RWPE1 (cell line): ENCODE measurements around the gene ZNF680.
"Not testable (repeated sequence)": the region's sequence is repeated elsewhere in the genome, so short reads cannot be mapped to it uniquely, and the experiment has no call there.

Experiments used
- CTCF ChIA-PET: fragments of 350-600 bp; sonication (Branson Sonifier 250); formaldehyde crosslinking; extraction: SDS; loops from one replicate; lab custom pipeline; 2021; lab: Yijun Ruan, JAX
- POLR2A ChIA-PET: fragments of 400-600 bp; formaldehyde crosslinking; extraction: SDS; loops from one replicate; lab custom pipeline; 2020; ENCODE audit warnings: antibody characterized with exemption; ENCODE audit not compliant: low non-redundant PET; lab: Yijun Ruan, JAX
- DNase-seq: peaks from one replicate; pipeline ENCODE4 v3.0.0; 2012; ENCODE audit warnings: low spot score
- H3K27ac ChIP-seq: fragments of 450-650 bp; 2 replicates; pipeline ENCODE4 v1.5.1; 2017
- CTCF ChIP-seq: fragments of 450-650 bp; conservative IDR thresholded peaks from 2 replicates; pipeline ENCODE4 v1.5.1; 2017; ENCODE audit warnings: low read depth, mild to moderate bottlenecking

Gene ZNF680

GRCh38 chr7:64581391-64581790 is 18.5 kb upstream of the ZNF680 start:
- no peak for TF ChIP-seq CTCF
- POLR2A ChIA-PET = no interaction called here
- no peak for DNase-seq
- H3K27ac ChIP-seq = no peak overlapping the region
- CTCF ChIA-PET = no interaction called here

DNA sequence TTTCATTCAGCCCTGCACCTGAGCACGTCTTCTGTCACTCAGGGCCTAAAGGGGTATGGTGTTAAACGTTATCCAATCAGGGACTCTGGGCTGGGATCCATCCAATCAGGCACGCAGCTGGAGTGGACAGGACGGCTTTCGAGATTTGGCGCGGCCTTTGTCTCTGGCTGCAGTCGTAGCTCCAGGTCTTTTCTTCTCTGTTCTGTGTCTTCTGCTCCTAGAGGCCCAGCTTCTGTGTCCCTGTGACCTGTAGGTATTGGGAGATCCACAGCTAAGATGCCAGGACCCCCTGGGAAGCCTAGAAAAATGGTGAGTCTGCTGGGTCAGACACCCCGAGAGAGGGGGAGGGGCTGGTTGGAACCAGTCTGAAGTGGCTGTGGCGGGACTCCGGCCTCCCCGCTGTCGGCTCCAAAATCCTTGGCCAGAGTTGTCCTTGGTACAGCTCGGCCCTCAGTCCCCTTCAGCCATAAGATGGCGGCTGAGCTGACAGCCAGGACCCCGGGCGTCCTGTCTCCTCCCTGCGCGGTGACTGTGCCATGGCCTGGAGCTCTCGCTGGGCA is 11.7 kb upstream of the ZNF680 start:
- no peak for TF ChIP-seq CTCF
- ChIA-PET POLR2A (interaction anchor here (0.6 kb wide), 1 partner anchor 18 kb away, joined by 3 read pairs; no protein-coding TSS in a partner anchor), CTCF (interaction anchor here (0.7 kb wide), 1 partner anchor 231 kb away, joined by 3 read pairs; no protein-coding TSS in a partner anchor)
- peak; percentile 71 for DNase-seq
- H3K27ac ChIP-seq = no peak overlapping the region

GRCh38 chr7:64570284-64570605 is 7.4 kb upstream of the ZNF680 start:
- DNase-seq, CTCF ChIA-PET, H3K27ac ChIP-seq, POLR2A ChIA-PET: not testable (repeated sequence)

- POLR2A ChIA-PET, H3K27ac ChIP-seq, CTCF ChIA-PET, DNase-seq: not testable (repeated sequence)
- TF ChIP-seq CTCF = 0 out of 2 replicates have a peak, but pooled peaks have one; percentile 7
Observed at GRCh38 chr7:64569372-64570283, 6.8 kb upstream of the ZNF680 start.

DNA sequence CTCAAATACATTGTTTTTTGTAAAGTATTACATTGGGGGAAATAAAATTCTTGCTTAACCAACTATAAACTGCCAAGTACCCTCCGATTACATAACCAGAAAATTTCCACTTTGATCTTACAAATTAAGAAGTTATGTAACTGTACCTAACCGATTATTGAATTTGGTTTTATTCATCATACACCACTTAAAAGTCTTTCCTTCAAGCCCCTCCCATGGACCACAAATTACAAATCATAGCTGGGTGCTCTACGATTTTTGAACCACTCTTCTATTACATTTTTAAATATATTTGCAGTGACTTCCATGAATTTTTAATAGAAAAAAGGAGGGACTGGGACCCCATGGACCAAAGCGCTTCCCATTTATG is 630 bp downstream of the ZNF680 start:
- CTCF ChIA-PET = no interaction called here
- POLR2A ChIA-PET = no interaction called here
- DNase-seq = no peak

DNA sequence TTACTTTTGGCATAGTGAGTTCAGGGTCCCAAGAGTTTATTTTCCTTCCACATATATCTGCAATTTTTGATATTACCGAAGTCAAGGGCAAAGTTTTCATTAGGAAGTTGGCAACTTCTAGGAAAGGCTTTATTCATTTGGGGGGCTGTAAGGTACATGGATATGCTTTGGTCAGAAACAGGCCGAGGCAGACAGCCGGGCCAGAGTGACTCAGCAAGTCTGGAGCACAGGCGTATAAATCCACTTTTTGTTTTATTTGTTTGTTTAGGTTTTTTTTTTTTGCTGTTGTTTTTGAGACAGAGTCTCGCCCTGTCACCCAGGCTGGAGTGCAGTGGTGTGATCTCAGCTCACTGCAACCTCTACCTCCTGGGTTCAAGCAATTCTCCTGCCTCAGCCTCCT is 3.7 kb downstream of the ZNF680 start:
- peak overlapping the region; percentile 69 for H3K27ac ChIP-seq
- ChIA-PET CTCF (no interaction called here), POLR2A (no interaction called here)

More for the DNA sequence above, 630 bp downstream of the ZNF680 start:
- H3K27ac ChIP-seq = peak overlapping the region; percentile 94
- no peak for TF ChIP-seq CTCF

More for the DNA sequence above, 3.7 kb downstream of the ZNF680 start:
- no peak for TF ChIP-seq CTCF
- no peak for DNase-seq
